ENCODE data around the gene NOP56.

- TF ChIP-seq, protein P1, sequence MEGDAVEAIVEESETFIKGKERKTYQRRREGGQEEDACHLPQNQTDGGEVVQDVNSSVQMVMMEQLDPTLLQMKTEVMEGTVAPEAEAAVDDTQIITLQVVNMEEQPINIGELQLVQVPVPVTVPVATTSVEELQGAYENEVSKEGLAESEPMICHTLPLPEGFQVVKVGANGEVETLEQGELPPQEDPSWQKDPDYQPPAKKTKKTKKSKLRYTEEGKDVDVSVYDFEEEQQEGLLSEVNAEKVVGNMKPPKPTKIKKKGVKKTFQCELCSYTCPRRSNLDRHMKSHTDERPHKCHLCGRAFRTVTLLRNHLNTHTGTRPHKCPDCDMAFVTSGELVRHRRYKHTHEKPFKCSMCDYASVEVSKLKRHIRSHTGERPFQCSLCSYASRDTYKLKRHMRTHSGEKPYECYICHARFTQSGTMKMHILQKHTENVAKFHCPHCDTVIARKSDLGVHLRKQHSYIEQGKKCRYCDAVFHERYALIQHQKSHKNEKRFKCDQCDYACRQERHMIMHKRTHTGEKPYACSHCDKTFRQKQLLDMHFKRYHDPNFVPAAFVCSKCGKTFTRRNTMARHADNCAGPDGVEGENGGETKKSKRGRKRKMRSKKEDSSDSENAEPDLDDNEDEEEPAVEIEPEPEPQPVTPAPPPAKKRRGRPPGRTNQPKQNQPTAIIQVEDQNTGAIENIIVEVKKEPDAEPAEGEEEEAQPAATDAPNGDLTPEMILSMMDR (IDR thresholded peaks at IDR 0.05; ENCODE audit: control extremely low read depth in 1 of 3, insufficient read depth in 1 of 3, low read depth in 1 of 3, low read length in 3 of 3): no peak
- TF ChIP-seq CBX5 (IDR thresholded peaks at IDR 0.05; ENCODE audit: low read depth, low read length) (no peak), SP1 (IDR thresholded peaks at IDR 0.05; ENCODE audit: low read depth, low read length) (no peak), YY1 (IDR thresholded peaks at IDR 0.05; ENCODE audit: low read depth, low read length) (no peak)
- TF ChIP-seq, protein P2, sequence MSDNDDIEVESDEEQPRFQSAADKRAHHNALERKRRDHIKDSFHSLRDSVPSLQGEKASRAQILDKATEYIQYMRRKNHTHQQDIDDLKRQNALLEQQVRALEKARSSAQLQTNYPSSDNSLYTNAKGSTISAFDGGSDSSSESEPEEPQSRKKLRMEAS (IDR thresholded peaks at IDR 0.05): no peak
Measured at GRCh38 chr20:2694519-2694918, 42.1 kb downstream of the NOP56 start.
